ENCODE results near the gene AK4.

Gene AK4

GRCh38 chr1:65278376-65279069, 130.5 kb downstream of the AK4 start:
- DNase-seq (ENCODE audit: low spot score): no peak

DNA sequence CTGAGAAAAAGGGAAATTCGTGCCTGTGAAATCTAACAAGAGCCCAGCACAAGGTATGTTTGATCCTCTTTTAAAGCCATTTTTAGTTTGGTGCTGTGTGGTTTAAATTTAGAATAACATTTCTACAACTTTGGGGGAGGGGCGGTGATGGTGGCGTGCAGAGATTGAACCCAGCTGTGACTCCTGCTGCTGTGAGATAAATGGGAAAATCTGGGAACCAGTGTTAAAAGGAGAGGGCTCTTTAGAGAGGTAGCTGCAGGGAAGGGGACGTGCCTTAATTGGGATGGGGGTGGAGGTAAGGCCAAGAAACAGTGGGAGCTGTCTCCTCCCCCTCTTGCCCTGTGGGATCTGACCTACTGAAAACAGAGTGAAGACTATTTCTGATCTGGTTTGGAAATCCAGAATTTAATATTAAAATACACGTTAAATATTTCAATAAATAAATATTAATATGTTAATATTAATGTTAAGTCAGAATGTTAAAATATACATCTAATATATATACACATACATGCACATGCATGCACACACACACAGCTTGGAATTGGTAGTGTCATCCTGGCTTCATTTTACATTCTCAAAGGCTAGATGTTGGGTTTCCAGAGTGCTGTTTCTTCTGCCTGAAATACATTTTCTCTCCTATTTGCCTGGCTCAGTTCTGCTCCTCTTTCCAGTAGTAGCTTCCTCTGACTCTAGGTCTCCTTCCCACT, 131.2 kb downstream of the AK4 start:
- peak; percentile 38 for DNase-seq (ENCODE audit: low spot score)
